Right lobe of liver (tissue), 4 donors: ENCODE results near the gene SMARCC2.

Experiments used
- POLR2A ChIP-seq: fragments of 450-650 bp; IDR thresholded peaks from one replicate; pipeline ENCODE4 v1.6.1; 2017; ENCODE audit warnings: antibody characterized with exemption, mild to moderate bottlenecking
- TF ChIP-seq, protein P1 (sequence below), 4 donors: fragments of 200-600 bp in 3 of 4; fragments of 450-650 bp in 1 of 4; IDR thresholded peaks; one replicate each; pipeline versions ENCODE4 v1.5.1 to v1.8.0; 2016 to 2022; ENCODE audit warnings: antibody characterized with exemption in 4 of 4, mild to moderate bottlenecking in 2 of 4
- donor health status: DM: no; HTN: no; CAD: no.
- donor health status: DM: no; HTN: no; CAD: no.
- donor health status: DM: no; HTN: yes; CAD: no.

DNA sequence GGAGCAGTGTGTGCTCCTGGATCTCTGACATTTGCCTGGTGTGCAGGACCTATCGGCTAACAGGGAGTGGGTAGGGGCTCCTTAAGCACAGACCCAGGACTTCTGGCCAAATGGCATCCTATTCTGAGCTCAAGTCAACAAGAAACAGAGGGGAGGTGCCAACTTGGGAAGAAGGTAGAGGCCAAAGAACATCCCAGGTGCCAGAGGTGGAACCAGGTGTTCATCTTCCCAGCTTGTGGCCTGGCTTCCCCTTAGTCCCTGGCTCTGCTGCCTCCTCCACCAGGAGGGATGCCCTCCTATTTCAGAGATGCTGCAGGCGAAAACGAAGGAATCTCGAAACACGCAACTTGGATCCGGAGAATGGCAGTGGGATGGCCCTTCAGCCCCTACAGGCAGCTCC lies 46.8 kb upstream of the SMARCC2 start:
- TF ChIP-seq, protein P1, sequence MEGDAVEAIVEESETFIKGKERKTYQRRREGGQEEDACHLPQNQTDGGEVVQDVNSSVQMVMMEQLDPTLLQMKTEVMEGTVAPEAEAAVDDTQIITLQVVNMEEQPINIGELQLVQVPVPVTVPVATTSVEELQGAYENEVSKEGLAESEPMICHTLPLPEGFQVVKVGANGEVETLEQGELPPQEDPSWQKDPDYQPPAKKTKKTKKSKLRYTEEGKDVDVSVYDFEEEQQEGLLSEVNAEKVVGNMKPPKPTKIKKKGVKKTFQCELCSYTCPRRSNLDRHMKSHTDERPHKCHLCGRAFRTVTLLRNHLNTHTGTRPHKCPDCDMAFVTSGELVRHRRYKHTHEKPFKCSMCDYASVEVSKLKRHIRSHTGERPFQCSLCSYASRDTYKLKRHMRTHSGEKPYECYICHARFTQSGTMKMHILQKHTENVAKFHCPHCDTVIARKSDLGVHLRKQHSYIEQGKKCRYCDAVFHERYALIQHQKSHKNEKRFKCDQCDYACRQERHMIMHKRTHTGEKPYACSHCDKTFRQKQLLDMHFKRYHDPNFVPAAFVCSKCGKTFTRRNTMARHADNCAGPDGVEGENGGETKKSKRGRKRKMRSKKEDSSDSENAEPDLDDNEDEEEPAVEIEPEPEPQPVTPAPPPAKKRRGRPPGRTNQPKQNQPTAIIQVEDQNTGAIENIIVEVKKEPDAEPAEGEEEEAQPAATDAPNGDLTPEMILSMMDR (IDR thresholded peaks at IDR 0.05), result no peak
- TF ChIP-seq POLR2A, result no peak
